ENCODE results near the gene SHKBP1. TPM values are rescaled to one million over a fixed set of nuclear protein-coding genes. Genes with fewer than 3 reads are reported as not detected.
A peak's percentile ranks its signal among the peaks of the same experiment; 100 is the strongest.

SHKBP1 gene
- total and polyA plus RNA-seq, 9 of the 15 experiments (the other 6 are each of a cell fraction or from before 2014, with no cell fraction given): 1.2 to 58.1 (median 22.3) TPM

GRCh38 chr19:40611900-40612698, 35.4 kb downstream of the SHKBP1 start (continued):
- TF ChIP-seq RBM25 (IDR thresholded peaks at IDR 0.05; ENCODE audit: low read depth, low read length, severe bottlenecking): no peak
- no peak for TF ChIP-seq BRF2 (IDR thresholded peaks at IDR 0.05; ENCODE audit: borderline replicate concordance, insufficient read depth, insufficient read length)
- TF ChIP-seq E2F8 (IDR thresholded peaks at IDR 0.05; ENCODE audit: low read depth, partially characterized antibody): no peak
- TF ChIP-seq ZNF592 (IDR thresholded peaks at IDR 0.05): no peak
- TF ChIP-seq HNRNPLL (IDR thresholded peaks at IDR 0.05; ENCODE audit: low read depth, low read length, poor library complexity, severe bottlenecking): no peak
- no peak for TF ChIP-seq MAFG (tag; conservative IDR thresholded peaks at IDR 0.05)
- no peak for TF ChIP-seq USF2 (CRISPR knock-in tag; IDR thresholded peaks at IDR 0.05)
- TF ChIP-seq CBFB (CRISPR knock-in tag; IDR thresholded peaks at IDR 0.05): no peak
- TF ChIP-seq MED1 (CRISPR knock-in tag; IDR thresholded peaks at IDR 0.05; ENCODE audit: borderline replicate concordance): no peak
- TF ChIP-seq NR2C1 (IDR thresholded peaks at IDR 0.05): peak; percentile 92
- peak; percentile 88 for TF ChIP-seq NR2C1 (tag; IDR thresholded peaks at IDR 0.05)
- no peak for TF ChIP-seq SFPQ (IDR thresholded peaks at IDR 0.05; ENCODE audit: low read depth, low read length)
- no peak for TF ChIP-seq TFE3 (CRISPR knock-in tag; IDR thresholded peaks at IDR 0.05)

All from K562 (cell line).